ENCODE results near the gene SPOPL. TPM values are rescaled to one million over a fixed set of nuclear protein-coding genes. Genes with fewer than 3 reads are reported as not detected.
A peak's percentile ranks its signal among the peaks of the same experiment; 100 is the strongest.

The SPOPL gene
- total and polyA plus RNA-seq, 3 donors from 2014 or later: 9.1 to 14.2 (median 10.6) TPM

- no peak for DNase-seq
- H3K9me3 ChIP-seq: no peaks in the 10 kb centered on the region
- no peak for TF ChIP-seq POLR2A (IDR thresholded peaks at IDR 0.05)
- no peak for TF ChIP-seq CTCF (IDR thresholded peaks at IDR 0.05)
- H3K4me3 ChIP-seq: no peak overlapping the region
- intact Hi-C loops (cut with DNase I; ENCODE audit: low total_unique reads): no loop called here
- H3K36me3 ChIP-seq (ENCODE audit: low read depth, missing control alignments): no peaks in the 10 kb centered on the region
- no peaks in the 10 kb centered on the region for H3K27me3 ChIP-seq
- peaks cover 7% of the 10 kb centered on the region for H3K4me1 ChIP-seq
- 87 to 97% methylated on average over 4 of the region's 4 CpGs for WGBS, 2 donors
- no peak overlapping the region for H3K27ac ChIP-seq
Observed at GRCh38 chr2:138497294-138497693, 4.3 kb upstream of the SPOPL start.

GRCh38 chr2:138499684-138500083, 1.9 kb upstream of the SPOPL start:
- intact Hi-C loops (cut with DNase I; ENCODE audit: low total_unique reads): no loop called here
- Histone ChIP-seq H3K4me1 (peaks cover 18% of the 10 kb centered on the region), H3K27ac (no peak overlapping the region), H3K9me3 (no peaks in the 10 kb centered on the region), H3K36me3 (ENCODE audit: low read depth, missing control alignments) (no peaks in the 10 kb centered on the region), H3K4me3 (no peak overlapping the region), H3K27me3 (no peaks in the 10 kb centered on the region)
- 58 to 62% methylated on average over 4 of the region's 4 CpGs for WGBS, 2 donors
- no peak for TF ChIP-seq CTCF (IDR thresholded peaks at IDR 0.05)
- DNase-seq: no peak

GRCh38 chr2:138500592-138501424, 762 bp upstream of the SPOPL start:
- Histone ChIP-seq H3K9me3 (no peaks in the 10 kb centered on the region), H3K27ac (peak overlapping the region; percentile 93), H3K4me1 (peaks cover 18% of the 10 kb centered on the region), H3K4me3 (peak overlapping the region; percentile 88 to 94), H3K27me3 (no peaks in the 10 kb centered on the region), H3K36me3 (ENCODE audit: low read depth, missing control alignments) (no peaks in the 10 kb centered on the region)
- TF ChIP-seq CTCF (IDR thresholded peaks at IDR 0.05) (no peak), POLR2A (IDR thresholded peaks at IDR 0.05) (no peak)
- WGBS, 2 donors: 23 to 32% methylated on average over 19 to 20 of the region's 20 CpGs
- intact Hi-C loops (cut with DNase I; ENCODE audit: low total_unique reads): no loop called here
- peak; percentile 48 for DNase-seq

GRCh38 chr2:138502255-138503086, 901 bp downstream of the SPOPL start:
- 1 to 2% methylated on average over 26 of the region's 26 CpGs for WGBS, 2 donors
- no peaks in the 10 kb centered on the region for H3K36me3 ChIP-seq (ENCODE audit: low read depth, missing control alignments)
- peak overlapping the region; percentile 88 to 94 for H3K4me3 ChIP-seq
- H3K9me3 ChIP-seq: no peaks in the 10 kb centered on the region
- TF ChIP-seq CTCF (IDR thresholded peaks at IDR 0.05): no peak
- TF ChIP-seq POLR2A (IDR thresholded peaks at IDR 0.05): no peak
- no peaks in the 10 kb centered on the region for H3K27me3 ChIP-seq
- DNase-seq: peak; percentile 17
- intact Hi-C loops (cut with DNase I; ENCODE audit: low total_unique reads): no loop called here
- peaks cover 18% of the 10 kb centered on the region for H3K4me1 ChIP-seq
- H3K27ac ChIP-seq: peak overlapping the region; percentile 93

Data from testis (tissue), 3 donors.